Activated CD8-positive, alpha-beta T cell treated with anti-CD3 and anti-CD28 coated beads, Interleukin-2, amount 10 ng/mL, durations not matched to agents 7 days and 5 days (primary cell): ENCODE data around the gene HDAC9. TPM values are rescaled to one million over a fixed set of nuclear protein-coding genes. Genes with fewer than 3 reads are reported as not detected.
"Not testable (repeated sequence)": the region's sequence is repeated elsewhere in the genome, so short reads cannot be mapped to it uniquely, and the experiment has no call there.

Source experiments
- ATAC-seq: fragments of 150-1000 bp; cut with Tn5 transposase; one replicate; pipeline ENCODE4 v1.10.0; 2021; ENCODE audit warnings: moderate library complexity
- CTCF ChIA-PET: fragments of 350-600 bp; sonication (Branson Sonifier 250); formaldehyde crosslinking; loops from one replicate; lab custom pipeline; 2021; ENCODE audit warnings: antibody characterized with exemption; lab: Charles Lee
- POLR2A ChIA-PET: fragments of 350-600 bp; sonication (Branson Sonifier 250); formaldehyde crosslinking; loops from one replicate; lab custom pipeline; 2021; ENCODE audit warnings: antibody characterized with exemption; lab: Charles Lee
- DNase-seq: peaks from one replicate; pipeline ENCODE4 v3.0.0-alpha.2; 2020
- H3K27ac Mint-ChIP-seq: one replicate; pipeline ENCODE4 v1.8.0; 2021; ENCODE audit warnings: mild to moderate bottlenecking, mixed read lengths
- H3K27me3 Mint-ChIP-seq: one replicate; pipeline ENCODE4 v1.8.0; 2021; ENCODE audit warnings: low read depth, mixed read lengths
- H3K36me3 Mint-ChIP-seq: one replicate; pipeline ENCODE4 v1.8.0; 2021; ENCODE audit warnings: low read depth, mixed read lengths
- H3K4me1 Mint-ChIP-seq: one replicate; pipeline ENCODE4 v1.8.0; 2021; ENCODE audit warnings: low read depth, mixed read lengths
- H3K4me3 Mint-ChIP-seq: one replicate; pipeline ENCODE4 v1.8.0; 2021; ENCODE audit warnings: mild to moderate bottlenecking, mixed read lengths
- H3K9me3 Mint-ChIP-seq: one replicate; pipeline ENCODE4 v1.8.0; 2022; ENCODE audit warnings: mixed read lengths; ENCODE audit not compliant: insufficient read depth
- total RNA-seq, 2 experiments: library from RNA; stranded (reverse); gene quantifications; one replicate each; pipeline ENCODE4 v1.2.3, GENCODE V29; 2021

HDAC9 gene
- total RNA-seq, 2 experiments from 2014 or later = 0.92 to 1.4 TPM

DNA sequence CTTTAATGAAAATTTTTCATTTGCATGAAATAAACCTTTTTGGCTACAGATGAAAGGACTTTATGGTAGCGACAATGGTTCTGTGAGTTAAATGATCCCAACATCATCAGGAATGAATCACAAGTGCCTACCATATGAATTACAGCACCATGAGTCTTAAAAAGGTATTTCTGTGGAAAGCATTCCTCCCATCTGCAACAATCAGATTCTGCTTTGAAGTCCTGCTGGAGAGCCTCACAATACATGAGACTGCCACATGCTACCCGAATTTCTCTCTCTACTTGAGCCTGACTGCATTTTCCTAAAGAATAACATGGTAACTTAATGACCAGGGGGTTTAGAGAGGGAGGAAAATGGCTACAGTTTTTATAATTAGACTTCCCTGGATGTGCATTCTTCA is 431.6 kb downstream of the HDAC9 start:
- DNase-seq = no peak
- Mint-ChIP-seq H3K27me3 (no peaks in the 10 kb centered on the region), H3K36me3 (no peaks in the 10 kb centered on the region), H3K4me1 (no peaks in the 10 kb centered on the region), H3K27ac (no peak overlapping the region), H3K4me3 (no peak overlapping the region), H3K9me3 (peaks cover under 1% of the 10 kb centered on the region)
- no peak for ATAC-seq
- POLR2A ChIA-PET = no interaction called here
- CTCF ChIA-PET = no interaction called here

GRCh38 chr7:18936265-18936664 is 440.7 kb downstream of the HDAC9 start:
- POLR2A ChIA-PET = no interaction called here
- Mint-ChIP-seq H3K36me3 (no peaks in the 10 kb centered on the region), H3K4me3 (no peak overlapping the region), H3K4me1 (no peaks in the 10 kb centered on the region), H3K27ac (no peak overlapping the region), H3K9me3 (peaks cover 7% of the 10 kb centered on the region), H3K27me3 (no peaks in the 10 kb centered on the region)
- DNase-seq = no peak
- CTCF ChIA-PET = no interaction called here
- ATAC-seq = no peak

DNA sequence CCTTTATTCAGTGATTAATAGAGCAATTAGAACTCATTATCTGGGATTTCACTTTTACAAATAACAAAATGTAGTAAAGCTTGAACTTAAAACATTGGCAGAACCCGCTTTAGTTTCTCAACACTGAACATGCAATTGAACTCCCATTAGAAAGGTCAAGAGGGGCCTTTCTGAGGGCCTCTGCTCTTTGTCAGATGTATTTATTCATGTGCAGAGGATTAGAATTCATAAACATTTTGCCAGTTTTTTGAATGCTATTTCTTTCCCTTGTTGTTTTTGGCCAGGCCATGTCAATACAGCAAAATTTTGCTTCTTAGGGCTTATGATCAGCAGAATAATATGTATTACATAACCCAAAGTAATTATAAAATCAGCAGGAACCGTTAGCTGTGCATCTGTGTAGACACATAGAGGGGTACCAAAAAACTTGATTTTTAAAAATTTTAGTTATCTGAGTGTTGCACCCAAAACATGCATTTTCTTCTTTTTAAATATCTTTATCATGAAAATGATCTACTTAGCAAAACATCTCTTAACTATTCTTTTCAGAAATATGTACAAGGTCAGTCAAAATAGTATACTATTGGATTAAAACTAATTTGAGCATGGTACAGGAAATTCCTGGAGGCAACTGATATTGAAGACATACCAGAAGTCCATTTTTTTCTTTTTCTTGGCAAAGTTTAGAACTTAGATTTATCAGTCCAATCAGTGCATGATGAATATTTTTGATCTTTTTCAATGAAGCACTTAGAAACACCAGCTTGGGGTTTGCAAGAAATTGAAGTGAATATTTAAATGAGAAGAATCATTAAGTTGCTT is 444.4 kb downstream of the HDAC9 start:
- ATAC-seq = no peak
- no peak for DNase-seq
- Mint-ChIP-seq H3K36me3 (no peaks in the 10 kb centered on the region), H3K4me1 (no peaks in the 10 kb centered on the region), H3K27ac (no peak overlapping the region), H3K27me3 (no peaks in the 10 kb centered on the region), H3K9me3 (no peaks in the 10 kb centered on the region), H3K4me3 (no peak overlapping the region)
- ChIA-PET POLR2A (no interaction called here), CTCF (interaction anchor here (0.6 kb wide), 1 partner anchor 1788 kb away, joined by 3 read pairs; no protein-coding TSS in a partner anchor)

GRCh38 chr7:18940593-18941134 is 445.1 kb downstream of the HDAC9 start:
- DNase-seq (no peak), ATAC-seq (no peak)
- Mint-ChIP-seq H3K4me3 (no peak overlapping the region), H3K36me3 (no peaks in the 10 kb centered on the region), H3K4me1 (no peaks in the 10 kb centered on the region), H3K9me3 (no peaks in the 10 kb centered on the region), H3K27me3 (no peaks in the 10 kb centered on the region), H3K27ac (no peak overlapping the region)
- ChIA-PET CTCF (no interaction called here), POLR2A (no interaction called here)

GRCh38 chr7:18941207-18941606 is 445.7 kb downstream of the HDAC9 start:
- H3K27me3 Mint-ChIP-seq = no peaks in the 10 kb centered on the region
- CTCF ChIA-PET = no interaction called here

GRCh38 chr7:18948521-18948920 is 453.0 kb downstream of the HDAC9 start:
- H3K4me1 Mint-ChIP-seq = no peaks in the 10 kb centered on the region
- H3K4me3 Mint-ChIP-seq = no peak overlapping the region
- ATAC-seq = no peak
- peaks cover 3% of the 10 kb centered on the region for H3K9me3 Mint-ChIP-seq
- no peak overlapping the region for H3K27ac Mint-ChIP-seq
- POLR2A ChIA-PET = no interaction called here
- DNase-seq = no peak
- no peaks in the 10 kb centered on the region for H3K27me3 Mint-ChIP-seq
- no peaks in the 10 kb centered on the region for H3K36me3 Mint-ChIP-seq
- CTCF ChIA-PET = no interaction called here

More at GRCh38 chr7:18941207-18941606, 445.7 kb downstream of the HDAC9 start:
- Mint-ChIP-seq H3K4me1 (no peaks in the 10 kb centered on the region), H3K27ac (no peak overlapping the region), H3K36me3 (no peaks in the 10 kb centered on the region), H3K9me3 (no peaks in the 10 kb centered on the region), H3K4me3 (no peak overlapping the region)
- ATAC-seq (no peak), DNase-seq (no peak)
- POLR2A ChIA-PET = no interaction called here

DNA sequence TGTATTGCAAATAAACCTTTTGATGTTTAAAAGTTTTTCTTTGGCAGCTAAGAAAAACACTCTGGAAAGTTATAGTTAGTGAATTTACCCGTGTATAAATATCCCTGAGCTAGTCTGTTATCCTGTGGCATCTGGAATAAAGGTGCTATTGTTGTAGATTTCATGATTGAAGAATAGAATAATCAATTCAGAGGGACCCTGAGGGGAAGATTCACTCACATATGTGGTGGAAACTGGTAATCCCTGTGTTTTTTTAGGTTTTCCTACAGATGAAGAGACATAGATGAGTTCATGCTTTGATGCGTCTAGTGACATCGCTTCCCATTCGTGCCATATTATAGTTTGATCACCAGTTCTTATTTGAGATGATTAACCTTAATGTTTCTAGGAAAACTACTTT is 457.3 kb downstream of the HDAC9 start:
- Mint-ChIP-seq H3K27me3 (no peaks in the 10 kb centered on the region), H3K4me1 (no peaks in the 10 kb centered on the region), H3K36me3 (no peaks in the 10 kb centered on the region), H3K9me3 (peaks cover 3% of the 10 kb centered on the region), H3K27ac (no peak overlapping the region), H3K4me3 (no peak overlapping the region)
- DNase-seq (no peak), ATAC-seq (no peak)
- POLR2A ChIA-PET = no interaction called here
- CTCF ChIA-PET = no interaction called here

GRCh38 chr7:18958627-18959026 is 463.1 kb downstream of the HDAC9 start:
- Mint-ChIP-seq H3K4me1 (no peaks in the 10 kb centered on the region), H3K36me3 (no peaks in the 10 kb centered on the region), H3K27ac (no peak overlapping the region), H3K27me3 (no peaks in the 10 kb centered on the region), H3K4me3 (no peak overlapping the region), H3K9me3 (peaks cover 5% of the 10 kb centered on the region)
- ChIA-PET CTCF (no interaction called here), POLR2A (no interaction called here)
- no peak for DNase-seq
- ATAC-seq = no peak

DNA sequence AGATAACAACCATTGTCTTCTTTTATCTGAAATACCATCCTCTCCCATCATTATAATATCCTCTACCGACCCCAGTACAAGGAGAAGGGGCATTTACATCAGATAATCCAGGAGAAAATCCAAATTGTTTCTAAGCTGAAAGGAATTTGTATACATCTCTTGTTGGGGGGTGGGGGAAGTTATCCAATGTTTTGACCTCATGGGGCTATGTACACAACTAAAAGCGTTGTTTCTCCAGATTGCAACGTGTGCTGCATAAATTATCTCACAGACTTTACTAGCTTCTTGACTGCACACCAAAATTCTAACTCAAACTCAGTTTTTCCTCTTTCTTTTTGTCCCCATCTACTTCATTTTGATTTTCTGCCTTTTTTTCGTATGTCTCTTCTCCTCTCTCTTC is 465.2 kb downstream of the HDAC9 start:
- DNase-seq (no peak), ATAC-seq (no peak)
- Mint-ChIP-seq H3K27me3 (no peaks in the 10 kb centered on the region), H3K4me1 (no peaks in the 10 kb centered on the region), H3K27ac (no peak overlapping the region), H3K36me3 (no peaks in the 10 kb centered on the region), H3K4me3 (no peak overlapping the region), H3K9me3 (peaks cover 5% of the 10 kb centered on the region)
- ChIA-PET POLR2A (no interaction called here), CTCF (no interaction called here)

DNA sequence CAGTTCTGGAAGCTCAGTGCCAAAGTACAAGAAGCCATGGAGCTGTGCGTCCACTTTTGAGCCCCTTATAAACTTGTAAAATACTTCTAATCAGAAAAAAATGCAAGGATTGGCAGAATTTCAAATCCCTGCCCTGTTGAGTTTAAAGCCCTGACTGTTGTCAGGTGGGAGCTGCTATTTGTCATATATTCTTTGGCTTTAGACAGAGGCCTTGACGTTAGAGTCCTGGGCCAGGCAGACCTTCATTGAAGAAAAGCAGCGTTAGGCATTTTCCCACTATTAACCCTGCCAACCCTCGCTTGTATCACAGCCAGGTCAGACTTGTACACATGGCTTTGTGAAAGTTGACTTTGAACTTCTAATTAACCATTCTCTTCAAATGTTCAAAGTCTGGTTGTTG is 466.5 kb downstream of the HDAC9 start:
- ATAC-seq (no peak), DNase-seq (no peak)
- no peak overlapping the region for H3K27ac Mint-ChIP-seq
- no peak overlapping the region for H3K4me3 Mint-ChIP-seq
- ChIA-PET POLR2A (no interaction called here), CTCF (no interaction called here)
- no peaks in the 10 kb centered on the region for H3K4me1 Mint-ChIP-seq
- H3K9me3 Mint-ChIP-seq = peaks cover 5% of the 10 kb centered on the region
- no peaks in the 10 kb centered on the region for H3K36me3 Mint-ChIP-seq
- no peaks in the 10 kb centered on the region for H3K27me3 Mint-ChIP-seq

- H3K4me1 Mint-ChIP-seq = no peaks in the 10 kb centered on the region
- no peaks in the 10 kb centered on the region for H3K36me3 Mint-ChIP-seq
- ChIA-PET POLR2A (no interaction called here), CTCF (no interaction called here)
- ATAC-seq = no peak
- no peak for DNase-seq
- H3K4me3 Mint-ChIP-seq = no peak overlapping the region
- no peaks in the 10 kb centered on the region for H3K27me3 Mint-ChIP-seq
- peaks cover 9% of the 10 kb centered on the region for H3K9me3 Mint-ChIP-seq
- no peak overlapping the region for H3K27ac Mint-ChIP-seq
Observed at GRCh38 chr7:18965657-18966056, 470.1 kb downstream of the HDAC9 start.

- POLR2A ChIA-PET, ATAC-seq, H3K9me3 Mint-ChIP-seq, H3K4me1 Mint-ChIP-seq, H3K27ac Mint-ChIP-seq, H3K27me3 Mint-ChIP-seq, H3K36me3 Mint-ChIP-seq, CTCF ChIA-PET, DNase-seq, H3K4me3 Mint-ChIP-seq: not testable (repeated sequence)
Observed at GRCh38 chr7:18967755-18968154, 472.2 kb downstream of the HDAC9 start.
